K562 (cell line): ENCODE data around the gene MLXIPL. TPM values are rescaled to one million over a fixed set of nuclear protein-coding genes. Genes with fewer than 3 reads are reported as not detected.

ENCODE experiments used
- ATAC-seq: fragments of 200-7000 bp; cut with Tn5 transposase; 3 replicates; pipeline ENCODE4 v1.9.1; 2020; ENCODE audit warnings: moderate library complexity
- BruUV-seq: library from RNA; stranded (reverse); fragments of 400-500 nt; replicated peaks from 2 replicates; lab custom pipeline; 2021; lab: Mats Ljungman, UMichigan
- CTCF ChIA-PET: fragments of 300-600 bp; formaldehyde crosslinking; extraction: SDS; loops from one replicate; lab custom pipeline; 2021; ENCODE audit warnings: low intra/inter-chr PET ratio; lab: Yijun Ruan, JAX
- POLR2A ChIA-PET: fragments of 300-600, 350-650 bp; sonication (Branson Sonifier 250); formaldehyde crosslinking; extraction: SDS; loops from one replicate; lab custom pipeline; 2021; ENCODE audit warnings: antibody characterized with exemption, inconsistent platforms; lab: Yijun Ruan, JAX
- DNase-seq, 4 experiments: peaks; one replicate each; pipeline versions ENCODE4 v3.0.0 to v3.0.0-alpha.2; 2011 to 2018; ENCODE audit warnings: low spot score in 3 of 4, mixed read lengths in 3 of 4; ENCODE audit errors: extremely low read depth in 1 of 4
- FAIRE-seq: peaks from 2 replicates; lab custom pipeline; 2011; peaks lifted over from hg19 to GRCh38; lab: Jason Lieb, UNC
- H2AFZ ChIP-seq: 2 replicates; pipeline ENCODE4 v1.6.0; 2011; ENCODE audit warnings: low read depth, low read length, control low read depth, inconsistent platforms
- H3K27ac ChIP-seq: fragments of 200-600 bp; 3 replicates; pipeline ENCODE4 v1.8.0; 2011; ENCODE audit warnings: low read depth, mild to moderate bottlenecking, control low read depth, inconsistent platforms, low read length, moderate library complexity, mixed read lengths; ENCODE audit errors: extremely low read depth
- H3K27me3 ChIP-seq, 2 experiments: fragments of 300-600 bp in 1 of 2; 2 replicates in 1 of 2; 3 replicates in 1 of 2; pipeline versions ENCODE4 v1.6.0 to v1.8.0; 2011; ENCODE audit warnings: inconsistent platforms in 2 of 2, low read length in 2 of 2, mild to moderate bottlenecking in 1 of 2, mixed read lengths in 1 of 2, moderate library complexity in 1 of 2; ENCODE audit not compliant: control insufficient read depth in 2 of 2, insufficient read depth in 2 of 2
- H3K36me3 ChIP-seq: fragments of 300-600 bp; 3 replicates; pipeline ENCODE4 v1.8.0; 2011; ENCODE audit warnings: mild to moderate bottlenecking, low read length, inconsistent platforms; ENCODE audit not compliant: control insufficient read depth, insufficient read depth
- H3K4me1 ChIP-seq, 2 experiments: fragments of 200-600 bp in 1 of 2; replicated peaks in 1 of 2; 2 replicates in 1 of 2; 3 replicates in 1 of 2; pipeline versions ENCODE4 v1.5.1 to v1.8.0; 2011; ENCODE audit warnings: inconsistent platforms in 2 of 2, low read length in 2 of 2, mild to moderate bottlenecking in 1 of 2, mixed read lengths in 1 of 2, moderate library complexity in 1 of 2; ENCODE audit not compliant: control insufficient read depth in 2 of 2, insufficient read depth in 2 of 2
- H3K4me2 ChIP-seq: 2 replicates; pipeline ENCODE4 v1.6.1; 2011; ENCODE audit warnings: low read length, control low read depth, inconsistent platforms, mixed read lengths; ENCODE audit not compliant: insufficient read depth
- H3K4me3 ChIP-seq: fragments of 200-600 bp; sonication (generic), shearing (Covaris generic); 2 replicates; pipeline ENCODE4 v1.5.1; 2016; ENCODE audit warnings: control low read depth, inconsistent platforms
- H3K79me2 ChIP-seq: fragments of 200-600 bp; 3 replicates; pipeline ENCODE4 v1.8.0; 2011; ENCODE audit warnings: low read length, inconsistent platforms; ENCODE audit not compliant: control insufficient read depth, insufficient read depth
- H3K9ac ChIP-seq, 2 experiments: 2 replicates each; pipeline versions ENCODE4 v1.6.0 to v1.6.1; 2011; ENCODE audit warnings: low read depth in 2 of 2, low read length in 2 of 2, control low read depth in 1 of 2, inconsistent platforms in 1 of 2, mild to moderate bottlenecking in 1 of 2, mixed read lengths in 1 of 2; ENCODE audit not compliant: insufficient read depth in 1 of 2
- H3K9me1 ChIP-seq: one replicate; pipeline ENCODE4 v1.6.0; 2011; ENCODE audit warnings: inconsistent platforms, mild to moderate bottlenecking, low read length, moderate library complexity; ENCODE audit not compliant: control insufficient read depth, insufficient read depth
- H3K9me3 ChIP-seq: replicated peaks from 2 replicates; pipeline ENCODE4 v1.5.1; 2011; ENCODE audit warnings: low read depth, low read length, inconsistent platforms; ENCODE audit not compliant: control insufficient read depth, insufficient read depth
- H4K20me1 ChIP-seq: replicated peaks from 2 replicates; pipeline ENCODE4 v1.6.1; 2011; ENCODE audit warnings: low read length, inconsistent platforms, mixed read lengths; ENCODE audit not compliant: control insufficient read depth, insufficient read depth
- GTF2F1 ChIP-seq: IDR thresholded peaks from 2 replicates; pipeline ENCODE4 v1.6.1; 2011; ENCODE audit warnings: low read depth, low read length, improper control_type of control experiment
- KAT2B ChIP-seq: IDR thresholded peaks from one replicate; pipeline ENCODE4 v1.6.1; 2012; ENCODE audit warnings: low read depth, mild to moderate bottlenecking, control low read depth, inconsistent platforms, low read length, moderate library complexity
- MEF2D ChIP-seq: conservative IDR thresholded peaks from 2 replicates; pipeline ENCODE4 v1.6.1; 2016; ENCODE audit warnings: low read depth, missing genetic modification characterization, missing compliant biosample characterization
- PCBP2 ChIP-seq: fragments of 200-400 bp; formaldehyde crosslinking; IDR thresholded peaks from 2 replicates; pipeline ENCODE4 v1.6.1; 2018; ENCODE audit warnings: low read length, low read depth, mild to moderate bottlenecking, moderate library complexity; ENCODE audit not compliant: poor library complexity, severe bottlenecking
- SETDB1 ChIP-seq: IDR thresholded peaks from one replicate; pipeline ENCODE4 v1.6.1; 2012; ENCODE audit warnings: low read length, control low read depth, inconsistent platforms
- SREBF1 ChIP-seq: fragments of 150-350 bp; IDR thresholded peaks from 2 replicates; pipeline ENCODE4 v1.6.1; 2014; ENCODE audit warnings: antibody characterized with exemption, low read depth, low read length, borderline replicate concordance
- THRA ChIP-seq: fragments of 450-650 bp; IDR thresholded peaks from 2 replicates; pipeline ENCODE4 v1.6.1; 2017; ENCODE audit warnings: mild to moderate bottlenecking, moderate library complexity
- ZNF398 ChIP-seq: fragments of 250-450 bp; sonication (Bioruptor Pico); IDR thresholded peaks from 2 replicates; pipeline ENCODE4 v1.8.0; 2021; ENCODE audit warnings: moderate library complexity, mild to moderate bottlenecking, inconsistent platforms
- ZNF512 ChIP-seq: IDR thresholded peaks from 2 replicates; pipeline ENCODE4 v1.6.1; 2016; ENCODE audit warnings: missing genetic modification characterization, missing compliant biosample characterization
- WGBS: fragments of 100-300 bp; shearing (Covaris generic); methylation state at CpG from one replicate; pipeline ENCODE4 v1.1.6; 2016; ENCODE audit warnings: low coverage, mixed read lengths; ENCODE audit not compliant: insufficient coverage; ENCODE audit errors: missing lambda C conversion rate; 5-methylcytosine and 5-hydroxymethylcytosine counted together
- in situ Hi-C: fragments of 300-500 bp; cut with MboI; formaldehyde crosslinking; loops from 4 replicates; pipeline ENCODE4 v1.15.0; 2018; ENCODE audit warnings: inconsistent platforms, mixed read lengths
- intact Hi-C: fragments of 100-400 bp; cut with micrococcal nuclease; formaldehyde crosslinking; loops from 2 replicates; pipeline ENCODE4 v1.14.2; 2022
- polyA plus RNA-seq, 8 experiments: library from polyadenylated mRNA; depleted of rRNA in 4 of 8; stranded (reverse) in 5 of 8; unstranded in 3 of 8; fragments of >200 nt; fragmentation: Nextera tagmentation in 2 of 8; fragmentation: Illumina TruSeq in 1 of 8; extraction: Ambion mirVana in 2 of 8; extraction: Trizol in 1 of 8; gene quantifications; 2 replicates each; pipeline versions ENCODE4 v1.2.1 to v1.2.3, GENCODE V29; 2011 to 2014; ENCODE audit warnings: inconsistent platforms in 1 of 8, missing spikeins in 1 of 8
- total RNA-seq, 7 experiments: library from RNA; depleted of rRNA in 6 of 7; stranded (reverse); fragments of >200 nt in 6 of 7; fragmentation: Illumina TruSeq in 2 of 7; extraction: Trizol in 2 of 7; gene quantifications; 2 replicates each; pipeline versions ENCODE4 v1.2.1 to v1.2.3, GENCODE V29; 2011 to 2021; ENCODE audit warnings: low replicate concordance in 1 of 7

The MLXIPL gene
- total and polyA plus RNA-seq, 9 of the 15 experiments (the other 6 are each of a cell fraction or from before 2014, with no cell fraction given), result 0.11 to 18.4 (median 1.4) TPM

GRCh38 chr7:73628504-73628903 lies 4.2 kb upstream of the MLXIPL start:
- in situ Hi-C loops, result no loop called here
- CTCF ChIA-PET, result no interaction called here
- no peak for FAIRE-seq

More at GRCh38 chr7:73628504-73628903, 4.2 kb upstream of the MLXIPL start:
- no peaks in the 10 kb centered on the region for H3K9me1 ChIP-seq
- no peaks in the 10 kb centered on the region for H3K9me3 ChIP-seq
- H3K27me3 ChIP-seq, result peaks cover 20 to 48% of the 10 kb centered on the region in 2 experiments
- intact Hi-C loops, result no loop called here
- no peak overlapping the region for H3K27ac ChIP-seq
- H4K20me1 ChIP-seq, result peaks cover 2% of the 10 kb centered on the region; the same call in 1 of the 2 replicates
- no peak for DNase-seq
- H2AFZ ChIP-seq, result no peak overlapping the region
- H3K79me2 ChIP-seq, result no peaks in the 10 kb centered on the region
- TF ChIP-seq SREBF1 (no peak), GTF2F1 (no peak), ZNF512 (tag) (no peak), PCBP2 (no peak), SETDB1 (no peak), KAT2B (no peak), MEF2D (tag) (no peak), THRA (no peak), ZNF398 (CRISPR knock-in tag) (no peak)
- no peak for ATAC-seq
- peaks cover 9 to 16% of the 10 kb centered on the region in 2 experiments for H3K4me1 ChIP-seq
- 10% methylated on average over 4 of the region's 4 CpGs for WGBS
- POLR2A ChIA-PET, result interaction anchor here (0.6 to 2.3 kb wide), 2 partner anchors 17 to 37 kb away, joined by 3 to 11 read pairs; no protein-coding TSS in a partner anchor
- H3K4me3 ChIP-seq, result no peak overlapping the region
- no peaks in the 10 kb centered on the region for H3K36me3 ChIP-seq
- BruUV-seq, result no TSS peak
- H3K4me2 ChIP-seq, result no peak overlapping the region
- H3K9ac ChIP-seq, result no peak overlapping the region
